Measurements from ENCODE around the gene PLEKHJ1. TPM values are rescaled to one million over a fixed set of nuclear protein-coding genes. Genes with fewer than 3 reads are reported as not detected.
"Not testable (repeated sequence)": the region's sequence is repeated elsewhere in the genome, so short reads cannot be mapped to it uniquely, and the experiment has no call there.

Gene PLEKHJ1
- polyA plus RNA-seq, 1 donor from 2014 or later: 219 TPM

DNA sequence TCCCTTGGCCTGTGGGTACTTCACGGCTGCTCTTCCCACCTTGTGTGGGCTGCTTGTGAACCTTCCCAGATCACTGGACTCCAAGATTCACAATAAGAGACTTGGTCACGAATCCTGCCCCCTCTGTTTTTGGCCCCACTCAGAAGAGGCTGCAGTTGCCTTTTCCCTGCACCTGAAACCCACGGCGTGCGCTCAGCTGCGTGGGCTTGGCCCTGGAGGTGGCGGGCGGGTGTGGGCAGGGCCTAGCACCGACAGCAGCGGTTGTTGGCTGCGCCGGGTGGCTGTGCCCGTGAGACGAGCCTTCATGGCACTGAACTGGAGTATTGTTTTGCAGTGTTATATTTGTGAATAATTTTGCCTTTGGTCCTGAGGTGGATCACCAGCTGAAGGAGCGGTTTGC lies 33.8 kb downstream of the PLEKHJ1 start:
- Histone ChIP-seq H3K9me3 (ENCODE audit: low read length) (no peaks in the 10 kb centered on the region), H3K9ac (ENCODE audit: low read length) (no peak overlapping the region), H3K9me2 (ENCODE audit: insufficient read depth, low read length) (no peaks in the 10 kb centered on the region), H3F3A (ENCODE audit: insufficient read depth, low read length, poor library complexity, severe bottlenecking) (no peaks in the 10 kb centered on the region), H3K36me3 (ENCODE audit: insufficient read depth, low read length) (no peaks in the 10 kb centered on the region), H4K20me1 (ENCODE audit: insufficient read depth) (no peaks in the 10 kb centered on the region), H3K4me2 (ENCODE audit: low read length) (no peak overlapping the region), H3K79me2 (replicated peaks; ENCODE audit: insufficient read depth, low read length) (peaks cover 3% of the 10 kb centered on the region), H2AFZ (ENCODE audit: low read depth, low read length) (no peak overlapping the region), H3K27me3 (ENCODE audit: insufficient read depth, low read depth, low read length) (no peaks in the 10 kb centered on the region), H3K4me3 (ENCODE audit: low read length) (no peak overlapping the region), H3K27ac (ENCODE audit: low read length) (no peak overlapping the region)
- no peak for TF ChIP-seq TAF1 (IDR thresholded peaks at IDR 0.05; ENCODE audit: low read depth)

DNA sequence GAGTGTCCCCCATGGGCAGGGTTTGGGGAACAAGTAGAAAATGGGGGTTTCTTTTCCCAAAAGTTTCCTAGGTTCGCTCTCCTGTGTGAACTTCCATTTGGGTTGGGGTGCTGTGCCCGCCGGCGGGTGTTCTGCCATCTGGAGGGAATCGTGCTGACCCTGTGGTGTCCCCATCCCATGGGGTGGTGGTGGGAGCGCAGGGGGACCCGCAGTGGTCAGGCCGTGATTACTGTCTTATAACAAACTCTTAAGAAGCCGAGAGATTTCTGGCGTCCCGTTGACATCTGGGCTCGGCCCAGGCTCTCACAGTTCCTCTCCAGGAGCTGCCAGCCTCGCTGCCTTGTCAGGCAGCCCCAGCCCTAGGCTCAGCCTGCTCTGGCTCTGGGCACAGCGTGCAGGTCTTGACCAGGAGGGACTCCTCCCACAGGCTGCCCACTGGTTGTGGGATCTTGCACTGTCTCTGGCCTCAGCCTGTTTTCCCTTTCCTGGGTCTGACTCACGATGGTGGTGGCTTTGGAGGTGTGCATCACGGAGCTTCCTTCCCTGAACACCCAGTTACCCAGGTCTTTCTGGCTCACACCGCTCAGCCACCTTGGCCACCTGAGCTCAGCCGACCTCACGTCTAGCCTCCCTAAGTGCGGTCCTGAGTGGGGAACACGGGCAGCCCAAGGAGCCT lies 34.5 kb downstream of the PLEKHJ1 start:
- Histone ChIP-seq H3K4me2 (ENCODE audit: low read length) (no peak overlapping the region), H3K27me3 (ENCODE audit: insufficient read depth, low read depth, low read length) (no peaks in the 10 kb centered on the region), H2AFZ (ENCODE audit: low read depth, low read length) (no peak overlapping the region), H3K9me3 (ENCODE audit: low read length) (no peaks in the 10 kb centered on the region), H3K27ac (ENCODE audit: low read length) (no peak overlapping the region), H4K20me1 (ENCODE audit: insufficient read depth) (no peaks in the 10 kb centered on the region), H3K9ac (ENCODE audit: low read length) (no peak overlapping the region), H3K9me2 (ENCODE audit: insufficient read depth, low read length) (no peaks in the 10 kb centered on the region), H3K79me2 (replicated peaks; ENCODE audit: insufficient read depth, low read length) (peaks cover 3% of the 10 kb centered on the region), H3K4me3 (ENCODE audit: low read length) (no peak overlapping the region), H3K36me3 (ENCODE audit: insufficient read depth, low read length) (no peaks in the 10 kb centered on the region), H3F3A (ENCODE audit: insufficient read depth, low read length, poor library complexity, severe bottlenecking) (no peaks in the 10 kb centered on the region)
- no peak for TF ChIP-seq EP300 (conservative IDR thresholded peaks at IDR 0.05; ENCODE audit: poor library complexity, severe bottlenecking)
- TF ChIP-seq MXI1 (conservative IDR thresholded peaks at IDR 0.05; ENCODE audit: poor library complexity, severe bottlenecking): no peak
- no peak for TF ChIP-seq SMC3 (conservative IDR thresholded peaks at IDR 0.05; ENCODE audit: poor library complexity)
- TF ChIP-seq, protein P1, sequence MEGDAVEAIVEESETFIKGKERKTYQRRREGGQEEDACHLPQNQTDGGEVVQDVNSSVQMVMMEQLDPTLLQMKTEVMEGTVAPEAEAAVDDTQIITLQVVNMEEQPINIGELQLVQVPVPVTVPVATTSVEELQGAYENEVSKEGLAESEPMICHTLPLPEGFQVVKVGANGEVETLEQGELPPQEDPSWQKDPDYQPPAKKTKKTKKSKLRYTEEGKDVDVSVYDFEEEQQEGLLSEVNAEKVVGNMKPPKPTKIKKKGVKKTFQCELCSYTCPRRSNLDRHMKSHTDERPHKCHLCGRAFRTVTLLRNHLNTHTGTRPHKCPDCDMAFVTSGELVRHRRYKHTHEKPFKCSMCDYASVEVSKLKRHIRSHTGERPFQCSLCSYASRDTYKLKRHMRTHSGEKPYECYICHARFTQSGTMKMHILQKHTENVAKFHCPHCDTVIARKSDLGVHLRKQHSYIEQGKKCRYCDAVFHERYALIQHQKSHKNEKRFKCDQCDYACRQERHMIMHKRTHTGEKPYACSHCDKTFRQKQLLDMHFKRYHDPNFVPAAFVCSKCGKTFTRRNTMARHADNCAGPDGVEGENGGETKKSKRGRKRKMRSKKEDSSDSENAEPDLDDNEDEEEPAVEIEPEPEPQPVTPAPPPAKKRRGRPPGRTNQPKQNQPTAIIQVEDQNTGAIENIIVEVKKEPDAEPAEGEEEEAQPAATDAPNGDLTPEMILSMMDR (IDR thresholded peaks at IDR 0.05; ENCODE audit: poor library complexity, severe bottlenecking): no peak
- no peak for TF ChIP-seq TAF1 (IDR thresholded peaks at IDR 0.05; ENCODE audit: low read depth)
- TF ChIP-seq POLR2AphosphoS5 (IDR thresholded peaks at IDR 0.05): no peak
- TF ChIP-seq, protein P2, sequence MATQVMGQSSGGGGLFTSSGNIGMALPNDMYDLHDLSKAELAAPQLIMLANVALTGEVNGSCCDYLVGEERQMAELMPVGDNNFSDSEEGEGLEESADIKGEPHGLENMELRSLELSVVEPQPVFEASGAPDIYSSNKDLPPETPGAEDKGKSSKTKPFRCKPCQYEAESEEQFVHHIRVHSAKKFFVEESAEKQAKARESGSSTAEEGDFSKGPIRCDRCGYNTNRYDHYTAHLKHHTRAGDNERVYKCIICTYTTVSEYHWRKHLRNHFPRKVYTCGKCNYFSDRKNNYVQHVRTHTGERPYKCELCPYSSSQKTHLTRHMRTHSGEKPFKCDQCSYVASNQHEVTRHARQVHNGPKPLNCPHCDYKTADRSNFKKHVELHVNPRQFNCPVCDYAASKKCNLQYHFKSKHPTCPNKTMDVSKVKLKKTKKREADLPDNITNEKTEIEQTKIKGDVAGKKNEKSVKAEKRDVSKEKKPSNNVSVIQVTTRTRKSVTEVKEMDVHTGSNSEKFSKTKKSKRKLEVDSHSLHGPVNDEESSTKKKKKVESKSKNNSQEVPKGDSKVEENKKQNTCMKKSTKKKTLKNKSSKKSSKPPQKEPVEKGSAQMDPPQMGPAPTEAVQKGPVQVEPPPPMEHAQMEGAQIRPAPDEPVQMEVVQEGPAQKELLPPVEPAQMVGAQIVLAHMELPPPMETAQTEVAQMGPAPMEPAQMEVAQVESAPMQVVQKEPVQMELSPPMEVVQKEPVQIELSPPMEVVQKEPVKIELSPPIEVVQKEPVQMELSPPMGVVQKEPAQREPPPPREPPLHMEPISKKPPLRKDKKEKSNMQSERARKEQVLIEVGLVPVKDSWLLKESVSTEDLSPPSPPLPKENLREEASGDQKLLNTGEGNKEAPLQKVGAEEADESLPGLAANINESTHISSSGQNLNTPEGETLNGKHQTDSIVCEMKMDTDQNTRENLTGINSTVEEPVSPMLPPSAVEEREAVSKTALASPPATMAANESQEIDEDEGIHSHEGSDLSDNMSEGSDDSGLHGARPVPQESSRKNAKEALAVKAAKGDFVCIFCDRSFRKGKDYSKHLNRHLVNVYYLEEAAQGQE (IDR thresholded peaks at IDR 0.05; ENCODE audit: borderline replicate concordance): no peak
- no peak for TF ChIP-seq EZH2 (IDR thresholded peaks at IDR 0.05; ENCODE audit: borderline replicate concordance, insufficient read depth, low read length, poor library complexity, severe bottlenecking)
- TF ChIP-seq RAD21 (conservative IDR thresholded peaks at IDR 0.05): no peak

DNA sequence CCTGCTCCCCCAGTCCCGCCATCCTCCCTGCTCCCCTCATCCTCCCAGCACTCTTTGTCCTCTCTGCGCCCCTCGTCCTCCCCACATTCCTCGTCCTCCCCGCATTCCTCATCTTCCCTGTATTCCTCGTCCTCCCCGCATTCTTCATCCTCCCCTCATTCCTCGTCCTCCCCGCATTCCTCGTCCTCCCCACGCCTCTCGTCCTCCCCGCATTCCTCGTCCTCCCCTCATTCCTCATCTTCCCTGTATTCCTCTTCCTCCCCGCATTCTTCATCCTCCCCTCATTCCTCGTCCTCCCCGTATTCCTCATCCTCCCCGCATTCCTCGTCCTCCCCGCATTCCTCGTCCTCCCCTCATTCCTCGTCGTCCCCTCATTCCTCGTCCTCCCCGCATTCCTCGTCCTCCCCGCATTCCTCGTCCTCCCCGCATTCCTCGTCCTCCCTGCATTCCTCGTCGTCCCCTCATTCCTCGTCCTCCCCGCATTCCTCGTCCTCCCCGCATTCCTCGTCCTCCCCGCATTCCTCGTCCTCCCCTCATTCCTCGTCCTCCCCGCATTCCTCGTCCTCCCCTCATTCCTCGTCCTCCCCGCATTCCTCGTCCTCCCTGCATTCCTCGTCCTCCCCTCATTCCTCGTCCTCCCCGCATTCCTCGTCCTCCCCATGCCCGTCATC lies 35.4 kb downstream of the PLEKHJ1 start:
- H2AFZ ChIP-seq (ENCODE audit: low read depth, low read length); H4K20me1 ChIP-seq (ENCODE audit: insufficient read depth); H3K4me2 ChIP-seq (ENCODE audit: low read length); H3F3A ChIP-seq (ENCODE audit: insufficient read depth, low read length, poor library complexity, severe bottlenecking); H3K4me3 ChIP-seq (ENCODE audit: low read length); H3K79me2 ChIP-seq (replicated peaks; ENCODE audit: insufficient read depth, low read length); H3K9me2 ChIP-seq (ENCODE audit: insufficient read depth, low read length); H3K36me3 ChIP-seq (ENCODE audit: insufficient read depth, low read length); H3K27me3 ChIP-seq (ENCODE audit: insufficient read depth, low read depth, low read length); H3K9ac ChIP-seq (ENCODE audit: low read length); H3K9me3 ChIP-seq (ENCODE audit: low read length); H3K27ac ChIP-seq (ENCODE audit: low read length): not testable (repeated sequence)

Measured in neural cell (in vitro differentiated cells).